Stimulated activated CD8-positive, alpha-beta memory T cell treated with anti-CD3 and anti-CD28 coated beads, Interleukin-7, amount 100 ng/mL, for 4 hours (primary cell): ENCODE measurements around the gene FOXK2.
A peak's percentile ranks its signal among the peaks of the same experiment; 100 is the strongest.
"Not testable (repeated sequence)": the region's sequence is repeated elsewhere in the genome, so short reads cannot be mapped to it uniquely, and the experiment has no call there.

Experiments used
- DNase-seq, 2 donors: peaks; one replicate each; pipeline ENCODE4 v3.0.0-alpha.2; 2020; ENCODE audit warnings: low read depth in 2 of 2

The FOXK2 gene

DNA sequence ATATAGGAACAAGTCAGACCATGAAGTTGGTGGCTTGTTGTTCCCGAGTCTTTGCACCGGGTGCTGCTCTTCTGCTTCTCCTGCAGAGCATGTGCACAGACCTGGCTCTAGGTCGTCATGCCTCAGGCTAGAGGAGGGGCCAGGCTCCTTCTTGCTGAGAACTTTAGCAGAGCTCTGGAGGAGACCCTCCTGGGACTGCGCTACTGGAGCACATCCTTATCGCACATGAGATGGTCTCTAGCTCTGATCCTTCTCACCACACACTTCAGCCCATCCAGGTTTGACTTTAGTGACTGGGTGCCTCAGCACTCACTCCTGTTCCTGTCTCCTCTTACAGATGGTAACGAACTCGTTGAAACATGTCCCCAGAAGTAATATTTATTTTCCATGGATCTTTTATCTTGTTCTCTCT is 14.9 kb downstream of the FOXK2 start:
- no peak for DNase-seq

DNA sequence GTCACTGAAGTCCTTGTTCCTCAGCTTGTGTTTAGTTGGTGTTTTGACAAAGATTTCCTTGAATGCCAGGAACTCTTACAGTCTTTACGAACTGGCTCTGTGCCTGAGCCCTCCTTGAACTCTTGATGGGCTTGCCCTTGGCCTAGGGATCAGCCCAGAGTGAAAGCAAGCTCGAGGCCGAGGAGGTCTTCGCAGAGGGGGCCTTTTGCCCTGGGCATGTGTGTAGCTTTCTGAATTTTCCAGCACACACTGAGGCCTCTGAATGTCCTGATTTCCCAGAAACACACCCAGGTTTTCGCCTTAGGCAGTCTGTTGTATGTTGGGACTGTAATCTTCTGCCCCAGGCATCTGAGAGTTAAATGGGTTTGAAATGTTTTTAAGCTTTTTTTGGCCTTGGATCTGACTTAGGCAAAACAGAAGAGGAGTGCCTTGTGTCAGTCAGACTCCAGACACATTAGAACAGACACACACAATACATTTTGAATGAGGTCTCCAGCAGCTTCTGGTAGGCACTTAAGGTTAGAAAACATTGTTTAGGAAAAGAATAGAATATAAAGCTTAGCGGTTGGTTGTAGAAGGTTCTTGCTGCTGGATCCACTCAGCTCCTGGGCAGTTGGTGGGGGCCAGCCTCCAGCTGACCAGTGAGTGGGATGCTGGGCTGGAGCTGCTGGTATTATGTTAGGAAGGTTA is 17.1 kb downstream of the FOXK2 start:
- DNase-seq = no peak

DNA sequence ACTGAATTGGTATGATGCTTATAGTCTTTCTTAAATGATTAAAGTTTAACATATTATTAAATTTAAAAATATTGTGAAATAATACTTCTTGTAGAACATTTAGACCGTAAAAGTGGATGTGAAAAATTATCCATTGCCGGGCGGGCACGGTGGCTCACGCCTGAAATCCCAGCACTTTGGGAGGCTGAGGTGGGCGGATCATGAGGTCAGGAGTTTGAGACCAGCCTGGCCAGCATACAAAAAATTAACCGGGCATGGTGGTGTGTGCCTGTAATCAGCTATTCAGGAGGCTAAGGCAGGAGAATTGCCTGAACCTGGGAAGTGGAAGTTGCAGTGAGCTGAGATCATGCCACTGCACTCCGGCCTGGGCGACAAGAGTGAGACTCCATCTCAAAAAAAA is 17.7 kb downstream of the FOXK2 start:
- not testable (repeated sequence) for DNase-seq

DNA sequence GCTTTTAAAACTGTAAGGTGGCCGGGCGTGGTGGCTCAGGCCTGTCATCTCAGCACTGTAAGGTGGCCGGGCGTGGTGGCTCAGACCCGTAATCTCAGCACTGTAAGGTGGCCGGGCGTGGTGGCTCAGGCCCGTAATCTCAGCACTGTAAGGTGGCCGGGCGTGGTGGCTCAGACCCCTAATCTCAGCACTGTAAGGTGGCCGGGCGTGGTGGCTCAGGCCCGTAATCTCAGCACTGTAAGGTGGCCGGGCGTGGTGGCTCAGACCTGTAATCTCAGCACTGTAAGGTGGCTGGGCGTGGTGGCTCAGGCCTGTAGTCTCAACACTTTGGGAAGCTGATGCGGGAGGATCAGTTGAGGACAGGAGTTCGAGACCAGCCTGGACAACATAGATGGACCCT is 19.5 kb downstream of the FOXK2 start:
- not testable (repeated sequence) for DNase-seq

DNA sequence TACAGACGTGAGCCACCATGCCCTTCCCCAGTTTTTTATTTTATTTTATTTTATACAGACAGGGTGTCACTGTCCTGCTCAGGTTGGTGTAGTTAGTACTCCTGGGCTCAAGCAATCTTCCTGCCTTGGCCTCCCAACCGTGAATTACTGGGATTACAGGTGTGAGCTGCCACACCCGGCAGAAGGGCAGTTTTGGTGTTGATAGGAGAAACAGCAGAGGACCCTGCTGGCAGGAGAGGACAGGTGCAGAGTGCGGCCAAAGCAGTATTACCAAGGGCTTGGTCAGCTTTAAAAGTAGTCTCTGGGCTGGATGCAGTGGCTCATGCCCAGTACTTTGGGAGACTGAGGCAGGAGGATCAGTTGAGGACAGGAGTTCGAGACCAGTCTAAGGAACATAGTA is 22.9 kb downstream of the FOXK2 start:
- DNase-seq = no peak

DNA sequence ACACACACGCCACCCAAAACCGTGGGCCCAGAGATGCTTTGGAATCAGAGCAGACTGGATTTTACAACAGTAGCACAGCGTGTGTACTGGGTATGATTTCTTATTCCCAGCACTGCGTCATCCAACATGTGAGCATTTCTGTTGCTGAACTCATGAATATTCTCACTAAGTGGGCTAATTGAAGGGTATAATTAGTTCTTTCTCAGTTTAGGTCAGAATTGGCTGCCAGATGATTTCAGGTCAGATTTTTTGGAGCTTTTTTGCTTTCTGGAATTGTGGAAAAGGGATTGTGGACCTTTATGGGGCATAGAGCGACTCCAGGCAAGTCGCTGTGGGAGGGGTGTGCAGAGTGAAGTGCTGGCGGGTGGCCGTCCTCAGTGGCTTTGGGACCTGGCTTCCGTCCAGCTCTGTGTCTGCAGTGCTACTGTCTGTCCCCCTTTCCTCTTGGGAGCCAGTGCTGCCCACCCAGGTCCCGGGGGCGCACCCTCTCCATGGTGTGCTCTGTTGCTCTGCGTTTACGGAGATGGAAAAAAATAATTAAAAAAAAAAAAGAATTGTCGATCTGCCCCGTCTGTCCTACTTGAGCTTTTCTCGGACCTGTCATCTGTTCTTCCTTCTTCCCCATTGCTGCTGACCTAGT is 25.0 kb downstream of the FOXK2 start:
- DNase-seq = no peak

DNA sequence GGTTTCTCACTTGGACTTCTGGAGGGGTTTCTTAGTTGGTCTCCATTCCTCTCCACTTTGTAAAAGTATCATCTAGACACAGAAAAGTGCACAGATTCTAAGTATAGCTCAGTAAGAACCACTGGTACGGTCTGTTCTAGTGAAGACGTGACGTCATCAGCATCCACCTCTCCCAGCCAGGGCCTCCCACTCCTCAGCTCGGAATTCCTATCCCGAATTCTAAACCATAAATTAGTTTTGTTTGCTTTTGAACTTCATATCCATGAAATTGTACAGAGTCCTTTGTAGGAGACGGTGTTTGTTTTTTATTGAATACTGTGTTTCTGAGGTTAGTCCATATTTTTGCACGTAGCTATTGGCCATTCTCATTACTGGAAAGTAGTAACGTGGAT is 25.5 kb downstream of the FOXK2 start:
- no peak for DNase-seq

DNA sequence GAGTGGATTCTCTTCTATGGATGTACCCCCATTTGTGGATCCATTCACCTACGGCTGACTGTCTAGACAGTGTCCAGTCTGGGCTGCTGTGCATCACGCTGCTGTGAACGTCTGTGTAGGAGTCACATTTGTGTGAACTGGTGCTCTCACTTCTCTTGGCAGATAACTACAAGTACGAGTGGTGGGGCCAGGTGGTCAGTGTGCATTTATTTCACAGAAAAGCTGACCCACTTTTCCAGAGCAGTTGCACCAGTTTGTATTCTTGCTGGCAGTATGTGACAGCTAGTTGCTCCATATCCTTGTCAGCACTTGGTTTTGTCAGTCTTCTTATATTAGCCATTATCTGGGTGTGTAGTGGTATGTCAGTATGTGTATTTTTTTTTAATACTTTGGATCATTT is 28.4 kb downstream of the FOXK2 start:
- DNase-seq = no peak

DNA sequence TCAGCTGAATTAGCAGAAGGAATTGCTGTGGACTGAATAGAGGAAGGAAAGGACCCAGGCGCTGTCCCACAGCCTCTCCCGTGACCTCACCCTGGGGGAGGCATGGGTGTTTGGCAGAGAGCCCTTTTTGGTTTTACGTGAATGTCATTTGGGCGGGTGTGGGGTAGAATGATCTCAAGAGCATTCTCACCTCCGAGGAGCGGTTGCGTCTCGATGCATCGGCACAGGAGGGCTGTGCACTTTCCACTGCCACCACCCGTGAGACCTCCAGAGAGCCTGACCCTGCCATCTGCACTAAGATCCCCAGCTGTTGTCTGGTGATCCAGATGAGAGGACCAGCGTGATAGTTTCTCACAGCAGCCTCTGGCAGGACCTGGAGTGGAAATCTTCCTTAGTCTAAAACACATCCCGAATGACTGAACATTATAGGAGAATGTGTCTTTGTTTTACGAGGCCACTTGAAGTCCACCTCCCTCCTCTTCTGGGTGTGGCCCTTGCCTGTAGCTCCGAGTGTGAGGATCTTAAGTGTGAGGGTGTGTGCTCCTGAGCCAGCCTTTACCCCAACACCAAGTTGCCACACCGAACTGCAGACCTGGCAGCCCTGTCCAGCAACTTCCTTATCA is 29.3 kb downstream of the FOXK2 start:
- DNase-seq = peak in 1 of 2 donors; percentile 19

DNA sequence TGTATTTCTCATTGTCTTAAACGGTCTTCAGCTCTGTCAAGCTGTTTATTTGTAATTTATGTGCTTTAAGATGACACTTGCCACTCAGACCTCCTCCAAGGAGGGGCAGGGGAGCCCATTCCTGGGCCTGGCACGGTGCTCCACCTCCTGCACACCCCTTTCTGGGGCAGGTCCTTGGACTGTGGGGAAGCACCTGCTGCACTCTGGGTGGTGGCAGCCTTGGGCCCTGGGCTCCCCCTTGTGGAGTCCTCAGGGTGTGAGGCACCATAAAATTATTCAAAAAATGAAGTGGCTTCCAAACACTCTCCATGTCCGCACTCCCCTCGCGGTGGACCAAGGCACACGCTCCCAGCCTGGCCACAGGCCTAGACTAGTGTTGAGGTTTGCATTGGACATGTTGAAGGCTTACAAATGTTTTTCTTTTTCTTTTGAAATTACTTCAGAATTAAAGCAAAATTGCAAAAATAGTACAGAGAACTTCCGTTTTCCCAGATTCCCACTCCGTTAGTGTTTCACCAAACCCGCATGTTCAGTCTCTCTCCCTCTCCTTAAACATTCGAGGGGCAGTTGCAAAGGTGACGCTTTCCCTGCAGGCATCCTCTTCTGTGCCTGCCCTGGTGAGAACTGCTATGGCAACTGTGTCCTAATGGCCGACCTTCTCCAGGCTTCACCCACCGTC is 32.4 kb downstream of the FOXK2 start:
- peak; percentile 54 to 60 for DNase-seq

DNA sequence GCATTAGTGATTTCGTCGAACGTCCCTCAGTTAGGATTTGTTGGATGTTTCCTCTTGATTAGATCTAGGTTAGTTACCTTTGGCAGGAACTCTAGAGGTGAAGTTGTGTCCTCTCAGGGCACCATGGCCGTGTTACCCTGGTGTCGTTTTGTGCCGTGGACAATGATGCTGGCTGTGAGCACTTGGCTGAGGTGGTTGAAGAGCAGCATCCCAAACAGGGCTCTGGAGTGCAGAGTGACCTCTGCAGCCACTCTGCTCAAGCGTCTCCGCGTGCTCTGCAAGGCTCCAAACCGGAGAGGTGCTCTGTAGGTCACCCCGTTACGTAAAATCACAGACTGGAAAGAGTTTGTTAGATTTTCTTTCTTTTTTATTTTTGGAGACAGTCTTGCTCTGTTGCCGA is 33.0 kb downstream of the FOXK2 start:
- DNase-seq = no peak

DNA sequence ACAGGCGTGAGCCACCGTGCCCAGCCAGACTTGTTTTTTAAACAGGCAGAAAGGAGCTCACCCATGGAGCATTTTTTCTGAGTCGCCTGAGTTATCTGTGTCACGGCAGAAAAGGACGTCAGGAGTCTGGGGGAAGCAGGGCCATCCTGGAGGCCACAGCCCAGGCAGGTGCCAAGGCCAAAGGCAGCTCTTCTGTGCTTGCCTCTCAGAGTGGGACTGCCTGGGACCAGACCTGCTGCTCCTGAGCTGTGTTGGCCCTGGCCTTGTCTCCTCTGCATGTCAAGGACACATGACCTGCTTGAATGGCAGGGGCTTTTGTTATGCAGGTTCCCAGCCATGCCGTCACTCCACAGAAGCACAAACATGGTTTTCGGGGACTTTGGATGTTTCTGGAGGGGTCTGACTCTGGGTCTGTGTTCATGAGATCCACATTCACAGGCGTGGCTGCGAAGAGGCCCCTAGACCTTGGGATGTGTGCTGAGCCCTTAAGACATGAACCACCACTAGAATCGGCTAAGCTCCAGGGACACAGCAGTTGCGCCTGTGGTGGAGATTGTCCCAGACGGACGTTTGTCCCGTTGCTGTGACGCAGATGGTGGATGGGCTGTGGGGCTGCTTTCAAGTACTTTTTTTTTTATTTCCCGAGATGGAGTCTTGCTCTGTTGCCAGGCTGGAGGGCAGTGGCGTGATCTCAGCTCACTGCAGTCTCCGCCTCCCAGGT is 33.8 kb downstream of the FOXK2 start:
- no peak for DNase-seq

DNA sequence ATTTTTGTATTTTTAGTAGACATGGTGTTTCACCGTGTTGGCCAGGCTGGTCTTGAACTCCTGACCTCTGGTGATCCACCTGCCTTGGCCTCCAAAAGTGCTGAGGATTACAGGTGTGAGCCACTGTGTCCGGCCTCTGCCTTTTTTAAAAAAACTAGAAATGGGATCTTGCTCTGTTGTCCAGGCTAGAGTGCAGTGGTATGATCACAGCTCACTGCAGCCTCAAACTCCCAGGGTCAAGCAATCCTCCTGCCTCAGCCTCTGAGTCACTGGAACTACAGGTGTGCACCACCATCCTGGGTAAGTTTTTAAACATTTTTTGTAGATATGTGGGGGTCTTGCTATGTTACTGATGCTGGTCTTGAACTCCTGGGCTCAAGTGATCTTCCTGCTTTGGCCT is 38.0 kb downstream of the FOXK2 start:
- not testable (repeated sequence) for DNase-seq

DNA sequence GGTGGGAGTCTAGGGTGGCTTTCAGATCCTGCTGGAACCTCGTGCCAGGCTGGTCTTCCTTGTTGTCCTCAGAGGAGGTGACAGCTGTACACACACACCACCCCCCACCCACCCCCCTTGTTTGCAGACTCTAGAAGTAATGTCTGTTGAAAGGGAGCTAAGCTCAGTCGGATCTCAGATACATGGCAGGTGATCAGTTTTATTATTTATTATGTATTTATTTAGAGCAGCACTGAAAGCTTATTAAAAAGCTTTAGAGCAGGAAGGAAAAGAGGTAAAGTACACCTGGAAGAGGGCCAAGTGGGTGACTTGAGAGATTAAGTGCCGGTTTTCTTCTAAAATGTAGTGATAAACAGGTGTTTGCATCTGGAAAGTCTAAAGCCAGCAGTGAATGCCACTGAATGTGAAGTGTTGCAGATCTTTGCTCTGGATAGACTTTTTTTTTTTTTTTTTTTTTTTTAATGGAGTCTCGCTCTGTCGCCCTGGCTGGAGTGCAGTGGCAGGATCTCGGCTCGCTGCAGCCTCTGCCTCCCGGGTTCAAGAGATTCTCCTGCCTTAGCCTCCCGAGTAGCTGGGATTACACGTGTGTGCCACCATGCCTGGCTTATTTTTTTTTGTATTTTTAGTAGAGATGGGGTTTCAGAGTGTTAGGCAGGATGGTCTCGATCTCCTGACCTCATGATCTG is 40.2 kb downstream of the FOXK2 start:
- no peak for DNase-seq

DNA sequence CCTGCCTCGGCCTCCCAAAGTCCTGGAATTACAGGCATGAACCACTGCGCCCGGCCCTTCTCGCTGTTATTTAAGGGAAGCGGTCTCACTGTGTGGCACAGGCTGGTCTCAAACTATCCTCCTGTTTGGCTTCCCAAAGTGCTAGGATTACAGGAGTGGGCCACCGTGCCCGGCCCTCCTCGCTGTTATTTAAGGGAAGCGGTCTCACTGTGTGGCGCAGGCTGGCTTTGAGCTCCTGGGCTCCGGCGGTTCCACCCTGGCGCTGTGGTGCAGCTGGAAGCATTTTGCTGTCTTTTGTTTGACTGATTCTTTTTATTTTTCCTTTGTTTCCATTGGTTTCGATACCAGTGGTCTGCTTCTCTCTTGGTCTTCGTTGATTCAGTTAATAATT is 40.7 kb downstream of the FOXK2 start:
- DNase-seq = no peak

DNA sequence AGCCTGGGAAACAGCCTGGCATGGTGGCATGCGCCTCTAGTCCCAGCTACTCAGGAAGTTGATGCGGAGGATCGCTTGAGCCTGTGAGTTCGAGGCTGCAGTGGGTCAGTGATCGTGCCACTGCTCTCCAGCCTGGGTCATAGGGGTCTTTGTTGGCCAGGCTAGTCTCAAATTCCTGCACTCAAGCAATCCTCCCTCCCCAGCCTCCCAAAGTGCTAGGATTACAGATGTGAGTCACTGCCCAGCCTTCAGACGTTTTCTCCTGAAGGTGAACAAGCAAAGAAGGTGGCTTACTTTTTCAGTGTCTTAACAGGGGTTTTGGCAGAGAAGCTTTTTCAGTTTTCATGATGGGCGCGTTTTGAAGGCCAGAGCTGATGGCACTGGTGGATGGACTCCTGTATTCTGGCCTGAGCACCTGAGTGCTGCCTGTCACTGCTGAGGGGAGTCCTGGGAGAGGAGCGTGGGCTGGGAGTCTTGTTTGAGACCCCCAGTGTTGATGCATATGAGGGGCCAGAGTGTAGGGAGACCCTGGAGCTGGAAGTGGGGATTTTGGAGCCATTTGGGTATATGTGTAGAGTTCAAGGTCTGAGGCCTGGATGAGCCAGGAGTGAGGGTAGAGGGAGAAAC is 41.4 kb downstream of the FOXK2 start:
- DNase-seq = no peak

DNA sequence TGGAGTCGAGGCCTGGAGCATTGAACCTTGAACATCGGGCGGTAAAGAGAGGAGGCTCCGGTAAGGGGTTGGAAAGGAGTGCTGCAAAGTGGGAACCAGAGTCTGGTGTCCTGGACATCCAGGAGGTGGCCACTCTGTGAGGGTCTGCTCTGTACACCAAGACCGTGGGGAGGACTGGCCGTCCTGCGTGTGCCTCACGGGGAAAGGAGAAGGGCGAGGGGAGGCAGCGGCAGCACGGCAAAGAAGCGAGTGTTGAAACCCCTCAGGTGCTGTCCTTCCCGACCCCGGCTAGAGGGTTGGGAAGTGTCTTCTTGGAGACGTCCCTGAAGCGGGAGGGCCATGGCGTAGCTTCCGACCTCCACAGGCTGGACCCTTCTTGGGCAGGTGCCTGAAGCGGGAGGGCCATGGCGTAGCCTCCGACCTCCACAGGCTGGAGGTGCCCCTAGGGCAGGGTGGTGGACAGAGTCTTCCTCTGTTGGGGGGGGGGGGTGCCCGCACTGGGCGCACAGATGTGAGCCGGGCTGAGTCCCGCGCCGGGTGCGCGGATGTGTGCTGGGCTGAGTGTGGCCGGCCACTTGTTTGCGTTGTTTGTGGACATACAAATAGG is 42.0 kb downstream of the FOXK2 start:
- DNase-seq = no peak

DNA sequence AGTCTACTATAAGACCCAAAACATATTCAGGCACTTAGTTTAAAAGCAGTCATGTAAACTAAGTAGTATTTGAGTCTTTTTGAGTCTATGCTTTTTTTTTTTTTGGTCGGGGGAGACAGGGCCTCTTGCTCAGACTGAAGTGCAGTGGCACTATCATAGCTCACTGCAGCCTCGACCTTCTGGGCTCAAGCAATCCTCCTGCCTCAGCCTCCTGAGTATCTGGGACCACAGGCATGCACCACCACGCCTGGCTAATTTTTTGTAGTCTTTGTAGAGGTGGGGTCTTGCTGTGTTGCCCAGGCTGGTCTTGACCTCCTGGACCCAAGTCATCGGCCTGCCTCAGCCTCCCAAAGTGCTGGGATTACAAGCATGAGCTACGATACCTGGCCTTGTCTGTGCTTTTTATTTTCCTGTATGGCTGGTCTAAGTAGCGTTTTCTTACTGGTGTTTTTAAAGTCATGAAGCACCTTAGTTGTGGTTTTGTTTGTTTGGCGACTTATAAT is 43.2 kb downstream of the FOXK2 start:
- DNase-seq = not testable (repeated sequence)

DNA sequence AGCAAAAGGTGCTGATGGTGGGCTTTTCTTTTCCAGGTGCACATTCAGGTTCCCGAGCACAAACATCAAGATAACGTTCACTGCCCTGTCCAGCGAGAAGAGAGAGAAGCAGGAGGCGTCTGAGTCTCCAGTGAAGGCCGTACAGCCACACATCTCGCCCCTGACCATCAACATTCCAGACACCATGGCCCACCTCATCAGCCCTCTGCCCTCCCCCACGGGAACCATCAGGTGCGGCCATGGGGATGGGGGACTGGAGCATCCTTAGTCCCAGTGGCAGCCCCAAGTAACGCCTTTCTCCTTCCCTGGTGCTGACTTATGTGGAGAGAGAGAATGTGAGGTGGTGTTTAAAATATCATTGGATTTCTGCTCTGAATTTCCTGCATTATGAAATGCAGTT is 43.8 kb downstream of the FOXK2 start:
- DNase-seq = no peak

DNA sequence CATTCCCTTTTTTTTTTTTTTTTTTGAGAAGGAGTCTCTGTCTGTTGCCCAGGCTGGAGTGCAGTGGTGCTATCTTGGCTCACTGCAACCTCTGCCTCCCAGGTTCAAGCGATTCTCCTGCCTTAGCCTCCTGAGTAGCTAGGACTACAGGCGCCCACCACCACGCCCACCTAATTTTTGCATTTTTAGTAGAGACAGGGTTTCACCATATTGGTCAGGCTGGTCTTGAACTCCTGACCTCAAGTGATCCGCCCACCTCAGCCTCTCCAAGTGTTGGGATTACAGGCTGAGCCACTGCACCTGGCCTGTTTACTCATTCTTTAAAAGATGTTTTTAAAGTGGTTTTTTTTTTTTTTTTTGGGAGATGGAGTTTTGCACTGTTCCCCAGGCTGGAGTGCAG is 44.2 kb downstream of the FOXK2 start:
- not testable (repeated sequence) for DNase-seq
